IMR-90 (cell line): Measurements from ENCODE around the gene ARHGEF17. TPM values are rescaled to one million over a fixed set of nuclear protein-coding genes. Genes with fewer than 3 reads are reported as not detected.

Source experiments
- ATAC-seq: fragments of 200-7000 bp; cut with Tn5 transposase; 2 replicates; pipeline ENCODE4 v1.9.1; 2020; ENCODE audit warnings: low read depth, mild to moderate bottlenecking, moderate library complexity
- BruUV-seq: library from RNA; stranded (reverse); fragments of 400-500 nt; replicated peaks from 2 replicates; lab custom pipeline; 2021; lab: Mats Ljungman, UMichigan
- CTCF ChIA-PET: fragments of 300-600 bp; formaldehyde crosslinking; extraction: SDS; loops from one replicate; lab custom pipeline; 2021; ENCODE audit warnings: antibody characterized with exemption; lab: Yijun Ruan, JAX
- POLR2A ChIA-PET: fragments of 300-600 bp; sonication (Branson Sonifier 250); formaldehyde crosslinking; loops from one replicate; lab custom pipeline; 2022; ENCODE audit warnings: antibody characterized with exemption; ENCODE audit not compliant: unreplicated experiment; lab: Charles Lee
- DNase-seq: peaks from one replicate; pipeline ENCODE4 v3.0.0; 2013
- H2AFZ ChIP-seq: replicated peaks from 2 replicates; pipeline ENCODE3; 2013; ENCODE audit warnings: low read length, mild to moderate bottlenecking; ENCODE audit not compliant: poor library complexity
- H2AK5ac ChIP-seq: 2 replicates; pipeline ENCODE4 v1.6.1; 2013; ENCODE audit warnings: low read depth, low read length, inconsistent platforms
- H2AK9ac ChIP-seq: replicated peaks from 2 replicates; pipeline ENCODE3; 2013; ENCODE audit warnings: mild to moderate bottlenecking, low read depth, low read length, moderate library complexity; ENCODE audit not compliant: poor library complexity
- H2BK120ac ChIP-seq: 2 replicates; pipeline ENCODE4 v1.6.1; 2013; ENCODE audit warnings: low read depth, low read length, inconsistent platforms
- H2BK15ac ChIP-seq: 3 replicates; pipeline ENCODE4 v1.6.1; 2013; ENCODE audit warnings: low read depth, low read length, inconsistent platforms
- H2BK20ac ChIP-seq: 2 replicates; pipeline ENCODE4 v1.6.1; 2013; ENCODE audit warnings: low read depth, mild to moderate bottlenecking, inconsistent platforms, low read length, moderate library complexity
- H2BK5ac ChIP-seq: 2 replicates; pipeline ENCODE4 v1.6.1; 2013; ENCODE audit warnings: mild to moderate bottlenecking, low read depth, low read length, inconsistent platforms; ENCODE audit not compliant: poor library complexity, severe bottlenecking
- H3K14ac ChIP-seq: replicated peaks from 2 replicates; pipeline ENCODE4 v1.6.1; 2013; ENCODE audit warnings: low read depth, low read length, inconsistent platforms
- H3K18ac ChIP-seq: 2 replicates; pipeline ENCODE4 v1.6.1; 2013; ENCODE audit warnings: low read depth, low read length, control low read depth
- H3K23ac ChIP-seq: 2 replicates; pipeline ENCODE4 v1.6.1; 2013; ENCODE audit warnings: low read depth, low read length, inconsistent platforms
- H3K27ac ChIP-seq: 2 replicates; pipeline ENCODE4 v1.5.1; 2013; ENCODE audit warnings: mild to moderate bottlenecking, control low read depth, low read length; ENCODE audit not compliant: insufficient read depth
- H3K27me3 ChIP-seq: 2 replicates; pipeline ENCODE4 v1.6.1; 2013; ENCODE audit warnings: low read length; ENCODE audit not compliant: control insufficient read depth, insufficient read depth
- H3K36me3 ChIP-seq: 2 replicates; pipeline ENCODE4 v1.6.1; 2013; ENCODE audit warnings: low read length, mixed read lengths; ENCODE audit not compliant: control insufficient read depth, insufficient read depth
- H3K4ac ChIP-seq: 2 replicates; pipeline ENCODE4 v1.6.1; 2013; ENCODE audit warnings: low read depth, low read length, inconsistent platforms
- H3K4me1 ChIP-seq: 2 replicates; pipeline ENCODE4 v1.6.1; 2013; ENCODE audit warnings: low read length, mixed read lengths; ENCODE audit not compliant: control insufficient read depth, insufficient read depth
- H3K4me2 ChIP-seq: 2 replicates; pipeline ENCODE4 v1.6.1; 2013; ENCODE audit warnings: low read depth, mild to moderate bottlenecking, control low read depth, low read length, moderate library complexity
- H3K4me3 ChIP-seq: 2 replicates; pipeline ENCODE4 v1.5.1; 2013; ENCODE audit warnings: low read depth, mild to moderate bottlenecking, control low read depth, low read length, moderate library complexity; ENCODE audit not compliant: insufficient read depth
- H3K56ac ChIP-seq: 2 replicates; pipeline ENCODE4 v1.6.1; 2013; ENCODE audit warnings: low read length, inconsistent platforms; ENCODE audit not compliant: insufficient read depth; ENCODE audit errors: extremely low read depth
- H3K79me1 ChIP-seq, 2 experiments: 2 replicates each; pipeline ENCODE4 v1.6.1; 2013; ENCODE audit warnings: low read length in 2 of 2, inconsistent platforms in 1 of 2, low read depth in 1 of 2
- H3K9ac ChIP-seq: 2 replicates; pipeline ENCODE4 v1.6.1; 2013; ENCODE audit warnings: low read depth, low read length, control low read depth
- H3K9me1 ChIP-seq: 2 replicates; pipeline ENCODE4 v1.6.1; 2013; ENCODE audit warnings: low read length, inconsistent platforms; ENCODE audit not compliant: insufficient read depth
- H3K9me3 ChIP-seq: 2 replicates; pipeline ENCODE4 v1.6.1; 2013; ENCODE audit warnings: low read length; ENCODE audit not compliant: control insufficient read depth, insufficient read depth
- H4K20me1 ChIP-seq: 2 replicates; pipeline ENCODE4 v1.6.1; 2013; ENCODE audit warnings: low read length, inconsistent platforms; ENCODE audit not compliant: insufficient read depth
- H4K5ac ChIP-seq: 2 replicates; pipeline ENCODE4 v1.6.1; 2013; ENCODE audit warnings: mild to moderate bottlenecking, low read depth, low read length, control low read depth
- H4K8ac ChIP-seq, 2 experiments: 2 replicates each; pipeline ENCODE4 v1.6.1; 2013; ENCODE audit warnings: low read depth in 2 of 2, low read length in 2 of 2, control low read depth in 1 of 2, inconsistent platforms in 1 of 2
- H4K91ac ChIP-seq: 2 replicates; pipeline ENCODE4 v1.6.1; 2013; ENCODE audit warnings: low read depth, low read length, inconsistent platforms; ENCODE audit not compliant: insufficient read depth
- ELK1 ChIP-seq: fragments of 150-350 bp; IDR thresholded peaks from 2 replicates; pipeline ENCODE4 v1.6.1; 2016; ENCODE audit warnings: low read depth, mild to moderate bottlenecking, low read length, moderate library complexity, borderline replicate concordance
- USF2 ChIP-seq: fragments of 150-350 bp; IDR thresholded peaks from 2 replicates; pipeline ENCODE4 v1.6.1; 2017; ENCODE audit warnings: mild to moderate bottlenecking, antibody characterized with exemption, low read length, low read depth
- WGBS, 2 experiments: methylation state at CpG; one replicate each; pipeline versions ENCODE4 v1.1.5 to v1.1.7; 2013; ENCODE audit warnings: missing lambda C conversion rate in 2 of 2; ENCODE audit not compliant: insufficient read length in 1 of 2; ENCODE audit errors: extremely low coverage in 2 of 2; 5-methylcytosine and 5-hydroxymethylcytosine counted together
- dilution Hi-C: fragments of 300-500 bp; cut with HindIII; formaldehyde crosslinking; loops from one replicate; pipeline ENCODE4 v1.14.3; 2018; ENCODE audit warnings: low sequenced_read_pairs; ENCODE audit not compliant: unreplicated experiment
- in situ Hi-C: fragments of 300-500 bp; cut with MboI; formaldehyde crosslinking; loops from 3 replicates; pipeline ENCODE4 v1.14.3; 2019; ENCODE audit warnings: low sequenced_read_pairs, inconsistent platforms, mixed read lengths
- intact Hi-C: fragments of 100-400 bp; cut with micrococcal nuclease; formaldehyde crosslinking; loops from 2 replicates; pipeline ENCODE4 v1.10.0; 2022
- polyA plus RNA-seq, 3 experiments: library from polyadenylated mRNA; depleted of rRNA; stranded (reverse); fragments of >200 nt; gene quantifications; 2 replicates each; pipeline ENCODE4 v1.2.3, GENCODE V29; 2012; ENCODE audit warnings: low replicate concordance in 1 of 3
- total RNA-seq: library from RNA; depleted of rRNA; stranded (reverse); fragments of >200 nt; gene quantifications from 2 replicates; pipeline ENCODE4 v1.2.3, GENCODE V29; 2012

Gene ARHGEF17
- total and polyA plus RNA-seq, 2 of the 4 experiments (the other 2 are of a cell fraction): 21.7 to 97.7 TPM

GRCh38 chr11:73316422-73316821 is 8.3 kb downstream of the ARHGEF17 start:
- TF ChIP-seq USF2 (no peak), ELK1 (no peak)
- dilution Hi-C loops (no loop called here), intact Hi-C loops (no loop called here), in situ Hi-C loops (no loop called here)
- H2BK20ac ChIP-seq: peak overlapping the region; percentile 29; the same call in 1 of the 2 replicates
- H3K23ac ChIP-seq: peak overlapping the region; percentile 90
- H3K4me2 ChIP-seq: no peak overlapping the region
- no peak overlapping the region for H3K18ac ChIP-seq
- H2AFZ ChIP-seq: no peak overlapping the region
- no peak for ATAC-seq
- no TSS peak for BruUV-seq
- ChIA-PET POLR2A (no interaction called here), CTCF (no interaction called here)
- H3K9me1 ChIP-seq: peaks cover 40% of the 10 kb centered on the region
- peak overlapping the region; percentile 75; the same call in 1 of the 2 replicates for H2AK5ac ChIP-seq
- H3K27me3 ChIP-seq: no peaks in the 10 kb centered on the region
- H2BK5ac ChIP-seq: peak overlapping the region; percentile 75
- no peak overlapping the region; the same call in 1 of the 2 replicates for H2BK120ac ChIP-seq
- DNase-seq: no peak
- H4K20me1 ChIP-seq: peaks cover 81% of the 10 kb centered on the region
- no peak overlapping the region for H3K4me3 ChIP-seq
- peaks cover 18% of the 10 kb centered on the region; the same call in 1 of the 2 replicates for H3K36me3 ChIP-seq
- no peak overlapping the region; the same call in 1 of the 2 replicates for H3K27ac ChIP-seq
- H2BK15ac ChIP-seq: peak overlapping the region; percentile 42; the same call in 1 of the 3 replicates
- peak overlapping the region; percentile 86 for H3K14ac ChIP-seq
- H3K9me3 ChIP-seq: no peaks in the 10 kb centered on the region
- H3K79me1 ChIP-seq: peaks cover 12 to 79% of the 10 kb centered on the region in 2 experiments; a peak in 3 of 4 replicates
- peak overlapping the region; percentile 5; the same call in 1 of the 2 replicates for H4K91ac ChIP-seq
- peak overlapping the region; percentile 60 for H2AK9ac ChIP-seq
- H4K5ac ChIP-seq: no peak overlapping the region
- peaks cover 62% of the 10 kb centered on the region for H3K4me1 ChIP-seq
- peak overlapping the region; percentile 75 for H3K4ac ChIP-seq
- H4K8ac ChIP-seq: peak overlapping the region in 1 of 2 experiments; percentile 46; a peak in 2 of 4 replicates
- 71% methylated on average over 1 of the region's 1 CpG; no CpG with 5 or more reads in 1 of the 2 experiments for WGBS, 2 experiments
- no peak overlapping the region for H3K56ac ChIP-seq
- H3K9ac ChIP-seq: no peak overlapping the region
